K562 (cell line): ENCODE measurements around the gene KRT71. TPM values are rescaled to one million over a fixed set of nuclear protein-coding genes. Genes with fewer than 3 reads are reported as not detected.
A peak's percentile ranks its signal among the peaks of the same experiment; 100 is the strongest.

ENCODE experiments used
- ATF4 ChIP-seq: fragments of 450-650 bp; formaldehyde crosslinking; IDR thresholded peaks from 2 replicates; pipeline ENCODE4 v1.4.0; 2022; ENCODE audit warnings: mild to moderate bottlenecking, moderate library complexity
- BRCA1 ChIP-seq, 2 experiments: fragments of 450-650 bp in 1 of 2; sonication (generic) in 1 of 2; formaldehyde crosslinking in 1 of 2; IDR thresholded peaks; 2 replicates each; pipeline versions ENCODE4 v1.5.0 to v1.6.1; 2017 to 2020; ENCODE audit warnings: mild to moderate bottlenecking in 1 of 2, missing genetic modification reagents in 1 of 2
- CC2D1A ChIP-seq: fragments of 450-650 bp; IDR thresholded peaks from 2 replicates; pipeline ENCODE4 v1.6.1; 2017; ENCODE audit warnings: mild to moderate bottlenecking
- DEAF1 ChIP-seq: fragments of 450-650 bp; formaldehyde crosslinking; IDR thresholded peaks from 2 replicates; pipeline ENCODE4 v1.4.0; 2020; ENCODE audit warnings: mild to moderate bottlenecking, moderate library complexity
- ELF4 ChIP-seq: fragments of 450-650 bp; formaldehyde crosslinking; IDR thresholded peaks from 2 replicates; pipeline ENCODE4 v1.4.0; 2022; ENCODE audit warnings: missing genetic modification characterization
- FOXA3 ChIP-seq, 2 experiments: fragments of 450-650 bp in 1 of 2; sonication (generic) in 1 of 2; formaldehyde crosslinking; IDR thresholded peaks in 1 of 2; conservative IDR thresholded peaks in 1 of 2; 2 replicates each; pipeline versions ENCODE4 v1.4.0 to v1.8.0; 2020 to 2022; ENCODE audit warnings: mild to moderate bottlenecking in 2 of 2, missing genetic modification reagents in 1 of 2
- FOXP4 ChIP-seq: sonication (generic); formaldehyde crosslinking; IDR thresholded peaks from 2 replicates; pipeline ENCODE4 v1.8.0; 2022; ENCODE audit warnings: mild to moderate bottlenecking, missing genetic modification reagents, borderline replicate concordance
- GABPA ChIP-seq: fragments of 200-800 bp; sonication (Bioruptor generic); conservative IDR thresholded peaks from 2 replicates; pipeline ENCODE4 v1.6.1; 2016; ENCODE audit warnings: low read depth, missing genetic modification characterization, missing compliant biosample characterization
- HCFC1 ChIP-seq: IDR thresholded peaks from 2 replicates; pipeline ENCODE4 v1.6.1; 2012; ENCODE audit warnings: low read depth, low read length, improper control_type of control experiment
- HMG20A ChIP-seq: fragments of 450-650 bp; formaldehyde crosslinking; conservative IDR thresholded peaks from 2 replicates; pipeline ENCODE4 v1.4.0; 2020; ENCODE audit warnings: mild to moderate bottlenecking, mixed read lengths
- IRF9 ChIP-seq: fragments of 450-650 bp; IDR thresholded peaks from 2 replicates; pipeline ENCODE4 v1.6.1; 2016; ENCODE audit warnings: missing biosample characterization, missing genetic modification characterization
- KAT7 ChIP-seq: sonication (generic); formaldehyde crosslinking; IDR thresholded peaks from 2 replicates; pipeline ENCODE4 v1.8.0; 2022; ENCODE audit warnings: missing genetic modification reagents, mild to moderate bottlenecking, borderline replicate concordance
- KDM1A ChIP-seq, 2 experiments: fragments of 450-650 bp; IDR thresholded peaks; 2 replicates each; pipeline ENCODE4 v1.6.1; 2016; ENCODE audit warnings: mild to moderate bottlenecking in 2 of 2
- MAX ChIP-seq: sonication (generic); formaldehyde crosslinking; IDR thresholded peaks from 2 replicates; pipeline ENCODE4 v1.9.0; 2022; ENCODE audit warnings: mild to moderate bottlenecking, missing genetic modification reagents
- MEF2A ChIP-seq: IDR thresholded peaks from 2 replicates; pipeline ENCODE4 v1.6.1; 2011; ENCODE audit warnings: low read depth, mild to moderate bottlenecking, low read length, moderate library complexity; ENCODE audit not compliant: control insufficient read depth
- NR1H2 ChIP-seq: sonication (generic); formaldehyde crosslinking; IDR thresholded peaks from 2 replicates; pipeline ENCODE4 v1.4.0; 2020; ENCODE audit warnings: mild to moderate bottlenecking, missing genetic modification reagents
- POLR3A ChIP-seq: IDR thresholded peaks from 2 replicates; pipeline ENCODE4 v1.6.1; 2011; ENCODE audit warnings: borderline replicate concordance, mild to moderate bottlenecking, moderate library complexity; ENCODE audit not compliant: insufficient read length, insufficient read depth; ENCODE audit errors: extremely low read depth
- RBM25 ChIP-seq: fragments of 200-400 bp; formaldehyde crosslinking; IDR thresholded peaks from 2 replicates; pipeline ENCODE4 v1.6.1; 2018; ENCODE audit warnings: low read length, low read depth, moderate library complexity; ENCODE audit not compliant: severe bottlenecking
- SAP30 ChIP-seq: fragments of 200-600 bp; sonication (generic); IDR thresholded peaks from 2 replicates; pipeline ENCODE4 v1.6.1; 2012; ENCODE audit warnings: borderline replicate concordance, low read depth, mild to moderate bottlenecking, moderate library complexity, low read length, control low read depth, inconsistent platforms; ENCODE audit not compliant: insufficient read depth, poor library complexity, severe bottlenecking
- SMAD2 ChIP-seq: fragments of 150-350 bp; IDR thresholded peaks from 2 replicates; pipeline ENCODE4 v1.6.1; 2014; ENCODE audit warnings: low read depth, mild to moderate bottlenecking, low read length
- STAG1 ChIP-seq: sonication (generic); formaldehyde crosslinking; IDR thresholded peaks from 2 replicates; pipeline ENCODE4 v1.5.0; 2020; ENCODE audit warnings: missing genetic modification reagents, borderline replicate concordance
- ZNF263 ChIP-seq: sonication (generic); formaldehyde crosslinking; IDR thresholded peaks from 2 replicates; pipeline ENCODE4 v1.8.0; 2022; ENCODE audit warnings: mild to moderate bottlenecking, missing genetic modification reagents, borderline replicate concordance
- ZNF274 ChIP-seq: IDR thresholded peaks from 2 replicates; pipeline ENCODE4 v1.6.1; 2011; ENCODE audit warnings: low read depth, mild to moderate bottlenecking, low read length, moderate library complexity, borderline replicate concordance
- polyA plus RNA-seq, 8 experiments: library from polyadenylated mRNA; depleted of rRNA in 4 of 8; stranded (reverse) in 5 of 8; unstranded in 3 of 8; fragments of >200 nt; fragmentation: Nextera tagmentation in 2 of 8; fragmentation: Illumina TruSeq in 1 of 8; extraction: Ambion mirVana in 2 of 8; extraction: Trizol in 1 of 8; gene quantifications; 2 replicates each; pipeline versions ENCODE4 v1.2.1 to v1.2.3, GENCODE V29; 2011 to 2014; ENCODE audit warnings: inconsistent platforms in 1 of 8, missing spikeins in 1 of 8
- total RNA-seq, 7 experiments: library from RNA; depleted of rRNA in 6 of 7; stranded (reverse); fragments of >200 nt in 6 of 7; fragmentation: Illumina TruSeq in 2 of 7; extraction: Trizol in 2 of 7; gene quantifications; 2 replicates each; pipeline versions ENCODE4 v1.2.1 to v1.2.3, GENCODE V29; 2011 to 2021; ENCODE audit warnings: low replicate concordance in 1 of 7

Gene KRT71
- total and polyA plus RNA-seq, 9 of the 15 experiments (the other 6 are each of a cell fraction or from before 2014, with no cell fraction given): not detected

- TF ChIP-seq STAG1 (peak; percentile 97), HCFC1 (no peak), RBM25 (no peak), MAX (CRISPR knock-in tag) (no peak), DEAF1 (CRISPR knock-in tag) (peak; percentile 89), FOXP4 (CRISPR knock-in tag) (no peak), GABPA (tag) (no peak), ATF4 (CRISPR knock-in tag) (no peak), POLR3A (no peak), SMAD2 (no peak), IRF9 (tag) (no peak), NR1H2 (no peak), SAP30 (no peak), FOXA3 (CRISPR knock-in tag; conservative IDR thresholded peaks at IDR 0.05 in 1 of 2, IDR thresholded peaks at IDR 0.05 in 1 of 2) (no peak), HMG20A (CRISPR knock-in tag) (no peak), KDM1A (IDR thresholded peaks at IDR 0.05) (no peak), ELF4 (no peak), CC2D1A (peak; percentile 50; the same call in 1 of the 2 replicates), ZNF274 (no peak), ZNF263 (CRISPR knock-in tag) (no peak), BRCA1 (IDR thresholded peaks at IDR 0.05) (no peak), BRCA1 (CRISPR knock-in tag; IDR thresholded peaks at IDR 0.05) (no peak), MEF2A (no peak), KAT7 (no peak)
Measured at GRCh38 chr12:52582971-52583456, 30.1 kb upstream of the KRT71 start (continued).
